ENCODE results near the gene SLIT3. TPM values are rescaled to one million over a fixed set of nuclear protein-coding genes. Genes with fewer than 3 reads are reported as not detected.

The SLIT3 gene
- polyA plus RNA-seq, 1 of the 3 experiments (the other 2 are of a cell fraction) = 119 TPM

DNA sequence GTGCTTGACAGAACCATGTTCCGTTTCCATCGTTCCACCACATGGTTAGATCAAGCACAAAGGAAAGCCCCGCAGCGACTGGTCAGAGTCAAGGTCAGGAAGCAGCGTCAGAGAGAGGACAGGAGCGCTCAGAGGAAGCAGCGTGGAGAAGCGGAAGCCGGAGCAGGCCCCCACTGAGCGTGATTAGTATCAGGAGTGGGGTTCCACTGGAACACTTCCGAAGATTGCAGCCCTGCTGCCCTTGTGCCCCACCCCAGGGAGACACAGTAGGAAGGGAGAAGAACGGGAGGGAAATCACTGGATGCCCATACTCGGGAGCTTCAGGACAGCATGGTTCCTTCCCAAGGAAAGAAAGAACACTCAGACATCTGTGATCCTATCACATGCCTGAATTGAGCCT, 532.8 kb downstream of the SLIT3 start:
- TF ChIP-seq, protein P1, sequence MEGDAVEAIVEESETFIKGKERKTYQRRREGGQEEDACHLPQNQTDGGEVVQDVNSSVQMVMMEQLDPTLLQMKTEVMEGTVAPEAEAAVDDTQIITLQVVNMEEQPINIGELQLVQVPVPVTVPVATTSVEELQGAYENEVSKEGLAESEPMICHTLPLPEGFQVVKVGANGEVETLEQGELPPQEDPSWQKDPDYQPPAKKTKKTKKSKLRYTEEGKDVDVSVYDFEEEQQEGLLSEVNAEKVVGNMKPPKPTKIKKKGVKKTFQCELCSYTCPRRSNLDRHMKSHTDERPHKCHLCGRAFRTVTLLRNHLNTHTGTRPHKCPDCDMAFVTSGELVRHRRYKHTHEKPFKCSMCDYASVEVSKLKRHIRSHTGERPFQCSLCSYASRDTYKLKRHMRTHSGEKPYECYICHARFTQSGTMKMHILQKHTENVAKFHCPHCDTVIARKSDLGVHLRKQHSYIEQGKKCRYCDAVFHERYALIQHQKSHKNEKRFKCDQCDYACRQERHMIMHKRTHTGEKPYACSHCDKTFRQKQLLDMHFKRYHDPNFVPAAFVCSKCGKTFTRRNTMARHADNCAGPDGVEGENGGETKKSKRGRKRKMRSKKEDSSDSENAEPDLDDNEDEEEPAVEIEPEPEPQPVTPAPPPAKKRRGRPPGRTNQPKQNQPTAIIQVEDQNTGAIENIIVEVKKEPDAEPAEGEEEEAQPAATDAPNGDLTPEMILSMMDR (IDR thresholded peaks at IDR 0.05) = no peak
- no peak for TF ChIP-seq RCOR1 (IDR thresholded peaks at IDR 0.05; ENCODE audit: low read length)
- Histone ChIP-seq H3K4me1 (ENCODE audit: control insufficient read depth in 1 of 2, insufficient read depth in 2 of 2, low read depth in 1 of 2, low read length in 1 of 2) (peaks cover 15 to 78% of the 10 kb centered on the region in 2 experiments; a peak in 3 of 4 replicates), H3F3A (replicated peaks; ENCODE audit: insufficient read depth) (no peaks in the 10 kb centered on the region), H3K9me2 (no peaks in the 10 kb centered on the region), H3K27me3 (ENCODE audit: insufficient read depth) (no peaks in the 10 kb centered on the region), H3K4me2 (no peak overlapping the region), H3K27ac (ENCODE audit: low read depth in 2 of 2, low read length in 1 of 2) (peak overlapping the region in 1 of 2 experiments; percentile 96; a peak in 2 of 4 replicates), H3K9ac (no peak overlapping the region), H3K79me2 (ENCODE audit: insufficient read depth) (no peaks in the 10 kb centered on the region), H3K36me3 (replicated peaks in 1 of 2; ENCODE audit: control insufficient read depth in 1 of 2, insufficient read depth in 2 of 2, low read length in 1 of 2) (peaks cover 16 to 97% of the 10 kb centered on the region in 2 experiments), H3K4me3 (ENCODE audit: low read depth in 2 of 2, low read length in 1 of 2) (no peak overlapping the region; a peak in 1 of 4 replicates), H3K9me3 (no peaks in the 10 kb centered on the region), H4K20me1 (ENCODE audit: insufficient read depth) (no peaks in the 10 kb centered on the region), H2AFZ (ENCODE audit: low read depth) (no peak overlapping the region)
- ChIA-PET CTCF (no interaction called here), POLR2A (no interaction called here)
- no peak for DNase-seq
- WGBS (ENCODE audit: low lambda C conversion rate) = 92% methylated on average over 13 of the region's 13 CpGs

- peak overlapping the region; percentile 52 to 96 for H3K27ac ChIP-seq (ENCODE audit: low read depth in 2 of 2, low read length in 1 of 2)
- 67% methylated on average over 2 of the region's 2 CpGs for WGBS (ENCODE audit: low lambda C conversion rate)
- no peaks in the 10 kb centered on the region for H3F3A ChIP-seq (replicated peaks; ENCODE audit: insufficient read depth)
- no peaks in the 10 kb centered on the region for H3K9me2 ChIP-seq
- ChIA-PET POLR2A (interaction anchor here (0.9 to 1.3 kb wide), 5 partner anchors 11 to 178 kb away, joined by 3 to 6 read pairs (median 3); no protein-coding TSS in a partner anchor), CTCF (interaction anchor here (0.9 to 1.9 kb wide), 5 partner anchors 11 to 497 kb away, joined by 3 to 6 read pairs (median 3); no protein-coding TSS in a partner anchor)
- H3K4me2 ChIP-seq = peak overlapping the region; percentile 29
- peaks cover 16 to 96% of the 10 kb centered on the region in 2 experiments for H3K36me3 ChIP-seq (replicated peaks in 1 of 2; ENCODE audit: control insufficient read depth in 1 of 2, insufficient read depth in 2 of 2, low read length in 1 of 2)
- no peak overlapping the region for H3K9ac ChIP-seq
- H3K9me3 ChIP-seq = no peaks in the 10 kb centered on the region
- H3K79me2 ChIP-seq (ENCODE audit: insufficient read depth) = no peaks in the 10 kb centered on the region
- H3K4me3 ChIP-seq (ENCODE audit: low read depth in 2 of 2, low read length in 1 of 2) = no peak overlapping the region
- no peak overlapping the region for H2AFZ ChIP-seq (ENCODE audit: low read depth)
- H3K4me1 ChIP-seq (ENCODE audit: control insufficient read depth in 1 of 2, insufficient read depth in 2 of 2, low read depth in 1 of 2, low read length in 1 of 2) = peaks cover 15 to 69% of the 10 kb centered on the region in 2 experiments; a peak in 3 of 4 replicates
- no peaks in the 10 kb centered on the region for H3K27me3 ChIP-seq (ENCODE audit: insufficient read depth)
- no peak for DNase-seq
- H4K20me1 ChIP-seq (ENCODE audit: insufficient read depth) = no peaks in the 10 kb centered on the region
- no peak for TF ChIP-seq NRF1 (IDR thresholded peaks at IDR 0.05; ENCODE audit: low read depth, low read length)
- TF ChIP-seq ELF1 (IDR thresholded peaks at IDR 0.05) = no peak
- TF ChIP-seq CHD2 (IDR thresholded peaks at IDR 0.05; ENCODE audit: low read length, partially characterized antibody) = no peak
- TF ChIP-seq SIN3A (IDR thresholded peaks at IDR 0.05; ENCODE audit: borderline replicate concordance, low read depth, low read length) = no peak
- no peak for TF ChIP-seq FOXM1 (IDR thresholded peaks at IDR 0.05; ENCODE audit: low read depth)
- TF ChIP-seq, protein P2, sequence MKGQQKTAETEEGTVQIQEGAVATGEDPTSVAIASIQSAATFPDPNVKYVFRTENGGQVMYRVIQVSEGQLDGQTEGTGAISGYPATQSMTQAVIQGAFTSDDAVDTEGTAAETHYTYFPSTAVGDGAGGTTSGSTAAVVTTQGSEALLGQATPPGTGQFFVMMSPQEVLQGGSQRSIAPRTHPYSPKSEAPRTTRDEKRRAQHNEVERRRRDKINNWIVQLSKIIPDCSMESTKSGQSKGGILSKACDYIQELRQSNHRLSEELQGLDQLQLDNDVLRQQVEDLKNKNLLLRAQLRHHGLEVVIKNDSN (IDR thresholded peaks at IDR 0.05; ENCODE audit: borderline replicate concordance, low read depth) = no peak
- TF ChIP-seq, protein P3, sequence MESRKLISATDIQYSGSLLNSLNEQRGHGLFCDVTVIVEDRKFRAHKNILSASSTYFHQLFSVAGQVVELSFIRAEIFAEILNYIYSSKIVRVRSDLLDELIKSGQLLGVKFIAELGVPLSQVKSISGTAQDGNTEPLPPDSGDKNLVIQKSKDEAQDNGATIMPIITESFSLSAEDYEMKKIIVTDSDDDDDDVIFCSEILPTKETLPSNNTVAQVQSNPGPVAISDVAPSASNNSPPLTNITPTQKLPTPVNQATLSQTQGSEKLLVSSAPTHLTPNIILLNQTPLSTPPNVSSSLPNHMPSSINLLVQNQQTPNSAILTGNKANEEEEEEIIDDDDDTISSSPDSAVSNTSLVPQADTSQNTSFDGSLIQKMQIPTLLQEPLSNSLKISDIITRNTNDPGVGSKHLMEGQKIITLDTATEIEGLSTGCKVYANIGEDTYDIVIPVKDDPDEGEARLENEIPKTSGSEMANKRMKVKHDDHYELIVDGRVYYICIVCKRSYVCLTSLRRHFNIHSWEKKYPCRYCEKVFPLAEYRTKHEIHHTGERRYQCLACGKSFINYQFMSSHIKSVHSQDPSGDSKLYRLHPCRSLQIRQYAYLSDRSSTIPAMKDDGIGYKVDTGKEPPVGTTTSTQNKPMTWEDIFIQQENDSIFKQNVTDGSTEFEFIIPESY (IDR thresholded peaks at IDR 0.05; ENCODE audit: borderline replicate concordance, low read depth) = no peak
- TF ChIP-seq EZH2phosphoT487 (IDR thresholded peaks at IDR 0.05; ENCODE audit: borderline replicate concordance, low read depth) = no peak
- TF ChIP-seq JUND (IDR thresholded peaks at IDR 0.05) = no peak
- no peak for TF ChIP-seq IRF3 (IDR thresholded peaks at IDR 0.05; ENCODE audit: low read depth, low read length)
- TF ChIP-seq USF2 (IDR thresholded peaks at IDR 0.05; ENCODE audit: borderline replicate concordance, low read depth, low read length) = no peak
- no peak for TF ChIP-seq PBX3 (IDR thresholded peaks at IDR 0.05)
- TF ChIP-seq, protein P1 (IDR thresholded peaks at IDR 0.05) = no peak
- TF ChIP-seq TAF1 (IDR thresholded peaks at IDR 0.05; ENCODE audit: borderline replicate concordance, low read depth, low read length) = no peak
- TF ChIP-seq RCOR1 (IDR thresholded peaks at IDR 0.05; ENCODE audit: low read length) = no peak
- TF ChIP-seq RFX5 (IDR thresholded peaks at IDR 0.05; ENCODE audit: low read length) = no peak
Measured at GRCh38 chr5:168766426-168766700, 534.6 kb downstream of the SLIT3 start.

Data from SK-N-SH (cell line).